HG03060 (cell line): ENCODE results near the gene ZFYVE27.

Experiments
- ATAC-seq: cut with Tn5 transposase; IDR thresholded peaks from one replicate; pipeline ENCODE4 v1.9.1; 2021; ENCODE audit warnings: low read depth, moderate number of reproducible peaks; ENCODE audit not compliant: unreplicated experiment

Gene ZFYVE27

DNA sequence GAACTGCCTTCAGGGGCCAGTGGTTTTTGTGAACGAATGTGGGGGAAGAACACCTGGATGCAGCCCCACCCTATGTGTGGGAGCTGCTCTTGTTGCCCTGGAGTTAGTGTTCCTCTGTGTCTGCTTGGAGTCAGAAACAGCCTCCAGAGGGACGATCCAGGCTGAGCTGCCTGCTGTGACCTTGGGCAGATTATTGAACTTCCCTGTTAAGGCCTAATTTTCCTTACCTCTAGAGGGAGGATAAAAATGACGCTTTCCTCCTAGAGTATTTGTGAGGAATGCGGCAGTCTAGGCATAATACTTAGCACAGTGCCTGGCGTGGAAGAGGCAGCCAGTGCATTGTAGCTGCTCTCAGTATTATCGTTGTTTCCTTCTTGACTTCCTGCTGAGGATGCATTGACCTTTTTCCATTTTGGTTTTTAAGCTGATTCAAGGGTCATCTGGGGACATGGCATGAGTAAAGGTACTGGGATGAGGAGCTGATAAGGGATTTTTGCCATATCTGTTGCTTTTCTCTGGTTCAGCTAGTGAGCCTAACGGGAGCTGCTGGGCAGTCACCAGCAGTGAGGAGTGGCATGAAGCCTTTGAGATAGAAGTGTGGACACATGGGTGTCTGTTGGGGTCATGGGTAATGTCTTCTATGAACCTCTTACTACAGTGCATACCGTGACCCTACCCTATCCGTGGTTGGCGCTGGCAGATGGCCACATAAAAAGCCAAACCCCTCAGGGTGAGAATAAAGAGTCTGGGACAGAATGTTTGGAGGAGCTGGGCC lies 6.4 kb downstream of the ZFYVE27 start:
- no peak for ATAC-seq

DNA sequence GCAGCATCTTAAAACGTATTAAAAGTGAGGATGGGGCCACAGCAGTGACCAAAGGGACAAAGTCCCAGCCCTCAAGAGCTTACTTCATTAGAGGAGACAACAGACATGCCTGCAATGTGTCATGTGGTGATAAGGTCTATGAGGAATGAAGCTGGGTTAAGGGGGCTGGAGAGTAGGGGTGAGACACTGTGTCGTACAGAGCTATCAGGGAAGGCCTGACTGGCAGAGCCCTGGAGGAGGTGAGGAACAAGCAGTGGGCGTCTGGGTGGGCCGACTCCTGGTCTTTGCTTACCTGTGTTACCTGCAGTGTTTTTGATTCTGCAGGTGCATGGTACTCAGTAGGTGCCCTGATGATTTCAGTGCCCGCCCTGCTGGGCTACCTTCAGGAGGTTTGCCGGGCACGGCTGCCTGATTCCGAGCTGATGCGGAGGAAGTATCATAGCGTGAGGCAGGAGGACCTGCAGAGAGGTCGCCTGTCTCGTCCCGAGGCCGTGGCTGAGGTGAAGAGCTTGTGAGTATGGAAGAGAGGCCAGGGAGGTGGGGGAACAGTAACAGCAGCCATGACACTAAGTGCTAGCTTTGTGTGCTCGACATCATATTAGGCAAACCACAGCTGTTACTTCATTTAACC lies 7.6 kb downstream of the ZFYVE27 start:
- no peak for ATAC-seq

DNA sequence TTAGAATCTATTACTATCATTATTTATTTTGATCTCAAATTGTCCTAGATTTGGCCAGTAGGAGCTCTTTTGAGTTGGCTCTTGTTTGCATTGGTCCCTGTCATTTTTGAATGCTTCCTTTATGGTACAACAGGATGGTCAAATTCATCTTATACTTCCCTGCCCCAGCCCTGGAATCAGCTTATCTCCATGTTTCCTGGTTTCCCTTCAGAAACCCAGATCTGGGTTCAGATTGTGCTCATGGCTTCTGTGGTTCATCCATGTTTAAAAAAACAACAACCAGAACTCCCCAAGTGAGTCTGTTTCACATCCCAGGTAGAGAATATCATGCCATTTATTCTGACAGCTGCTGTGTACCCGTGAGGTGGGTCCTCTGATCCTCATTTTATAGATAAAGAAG lies 10.6 kb downstream of the ZFYVE27 start:
- ATAC-seq = no peak

DNA sequence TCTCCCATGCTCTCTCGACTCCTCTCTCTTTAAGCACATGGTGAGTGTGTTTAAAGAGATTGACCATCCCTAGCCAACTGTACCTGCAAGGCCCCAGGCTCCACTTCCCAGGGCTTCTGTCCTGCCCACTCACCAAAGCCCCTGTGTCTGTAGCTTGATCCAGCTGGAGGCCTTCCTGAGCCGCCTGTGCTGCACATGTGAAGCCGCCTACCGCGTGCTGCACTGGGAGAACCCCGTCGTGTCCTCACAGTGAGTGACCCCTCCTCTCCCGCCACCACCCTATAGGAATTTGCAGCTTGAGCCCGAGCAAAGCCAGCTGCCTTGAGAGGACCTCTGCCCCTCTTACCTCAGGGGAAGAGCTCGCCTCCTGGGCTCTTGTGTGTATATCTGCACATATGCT lies 11.2 kb downstream of the ZFYVE27 start:
- no peak for ATAC-seq

DNA sequence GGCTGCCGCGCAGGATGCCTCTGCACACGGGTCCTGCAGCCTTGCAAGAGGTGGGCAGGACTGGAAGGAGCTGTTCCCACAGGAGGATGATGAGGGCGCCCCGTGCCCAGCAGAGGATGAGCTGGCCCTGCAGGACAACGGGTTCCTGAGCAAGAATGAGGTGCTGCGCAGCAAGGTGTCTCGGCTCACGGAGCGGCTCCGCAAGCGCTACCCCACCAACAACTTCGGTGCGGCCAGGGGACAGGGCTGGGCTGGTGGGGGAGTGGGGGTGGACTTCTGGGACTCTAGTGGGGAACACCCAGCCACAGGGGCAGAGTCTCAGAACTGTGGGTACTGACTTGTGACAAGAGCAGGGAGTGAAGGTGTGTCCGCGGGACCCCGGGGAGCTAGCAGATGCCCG lies 16.0 kb downstream of the ZFYVE27 start:
- ATAC-seq = no peak

DNA sequence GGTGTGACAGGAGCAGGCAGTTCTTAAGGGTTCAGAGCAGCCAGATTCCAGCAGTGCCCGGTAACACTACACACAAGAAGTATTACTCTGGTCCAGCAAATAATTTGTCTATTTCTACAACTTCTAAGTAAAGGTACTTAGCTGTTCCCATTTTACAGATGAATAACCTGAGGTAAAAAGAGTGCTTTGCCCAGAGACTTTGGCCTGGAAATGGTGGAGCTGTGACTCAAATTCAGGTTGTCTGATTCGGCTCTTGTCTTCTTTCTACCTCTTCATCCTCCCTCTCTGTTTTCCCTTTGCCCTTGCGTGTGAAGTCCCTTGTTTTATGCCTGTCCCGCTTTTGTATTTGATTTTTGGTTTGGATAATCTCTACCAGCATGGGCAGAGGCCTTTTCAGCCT lies 17.8 kb downstream of the ZFYVE27 start:
- no peak for ATAC-seq

DNA sequence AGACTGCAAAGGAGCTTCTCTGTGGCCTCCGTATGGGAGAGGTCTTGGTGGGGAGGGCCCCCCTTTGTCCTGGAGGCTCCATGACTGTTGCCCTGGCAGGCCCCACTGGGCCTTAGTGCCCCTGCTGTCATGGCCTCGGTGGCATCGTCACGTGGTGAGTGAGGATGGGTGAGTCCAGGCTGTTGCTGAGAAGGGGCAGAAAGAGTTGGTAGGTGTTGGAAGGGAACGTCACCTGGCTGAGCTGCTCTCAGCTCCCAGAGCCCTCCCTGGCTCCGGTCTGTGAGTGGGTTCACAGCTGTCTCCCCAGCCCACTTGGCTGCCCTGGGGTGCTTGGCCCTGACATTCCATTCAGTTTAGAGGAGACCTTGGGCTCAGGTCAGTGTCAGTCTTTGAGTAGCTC lies 18.8 kb downstream of the ZFYVE27 start:
- ATAC-seq = no peak

DNA sequence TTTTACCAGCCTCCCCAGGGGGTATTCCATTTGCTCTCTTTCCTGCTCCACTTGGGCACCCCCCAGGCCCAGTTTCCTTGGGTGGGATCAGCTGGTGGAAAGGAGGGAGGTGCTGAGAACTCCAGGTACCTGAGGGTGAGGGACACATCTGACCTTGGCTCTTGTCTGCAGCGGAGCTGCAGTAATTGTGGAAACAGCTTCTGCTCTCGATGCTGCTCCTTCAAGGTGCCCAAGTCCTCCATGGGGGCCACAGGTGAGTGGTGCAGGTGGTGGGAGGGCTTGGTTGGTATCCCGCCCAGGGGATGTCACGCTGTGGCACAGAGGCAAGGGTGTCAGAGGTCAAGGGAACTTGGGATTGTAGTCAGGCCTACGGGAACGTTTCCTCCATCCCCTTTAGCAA lies 20.5 kb downstream of the ZFYVE27 start:
- no peak for ATAC-seq

DNA sequence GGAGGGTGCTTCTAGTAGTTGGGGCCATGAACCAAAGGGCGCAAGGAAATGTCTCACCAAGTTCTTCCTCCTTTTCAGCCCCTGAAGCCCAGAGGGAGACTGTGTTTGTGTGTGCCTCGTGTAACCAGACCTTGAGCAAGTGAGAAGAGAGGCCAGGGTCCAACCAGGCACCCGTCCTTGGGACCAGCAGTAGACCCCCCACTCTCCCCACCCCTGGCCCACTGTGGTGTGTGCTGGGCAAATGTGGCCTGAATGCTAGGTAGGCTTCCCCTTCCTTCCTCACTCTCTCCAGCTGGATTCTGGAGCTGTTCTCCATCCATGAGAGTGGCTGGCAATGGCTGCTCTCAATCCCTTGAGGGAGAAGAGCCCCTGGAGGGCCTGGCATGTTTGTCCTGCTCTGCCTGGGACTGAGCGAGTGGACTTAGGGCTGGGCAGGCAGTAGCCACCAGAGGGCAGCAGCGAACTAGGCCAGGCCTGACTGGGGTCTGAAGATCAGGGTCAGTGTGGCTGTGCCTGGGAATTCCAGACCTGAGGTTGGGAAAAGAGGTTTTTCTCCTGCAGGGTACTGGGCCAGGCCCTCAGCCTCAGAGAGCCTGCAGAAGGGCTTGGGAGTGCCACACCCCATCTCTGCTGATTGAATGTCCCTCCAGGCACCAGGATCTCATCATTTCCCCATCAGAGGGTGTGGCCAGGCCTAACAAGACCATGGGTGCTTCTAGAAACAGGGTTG lies 22.4 kb downstream of the ZFYVE27 start:
- ATAC-seq = no peak

DNA sequence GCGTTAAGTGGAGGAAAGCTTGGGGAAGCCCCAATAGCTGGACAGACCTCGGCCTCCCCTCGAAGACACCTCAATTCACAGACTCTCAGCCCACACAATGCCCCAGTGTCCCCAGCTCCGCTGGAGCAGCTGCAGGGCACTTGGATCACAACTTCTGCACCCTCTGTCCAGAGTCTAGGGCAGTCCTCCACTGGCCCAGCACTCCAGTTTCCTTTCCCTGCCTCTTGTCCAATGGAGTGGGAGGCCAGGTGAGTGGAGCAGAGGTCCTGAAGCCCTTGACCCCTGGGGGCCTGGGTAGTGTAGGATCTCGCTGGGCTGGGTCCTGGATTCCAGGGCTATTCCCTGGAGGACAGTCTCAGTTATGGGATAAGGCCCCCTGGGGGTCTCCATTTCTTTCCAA lies 23.0 kb downstream of the ZFYVE27 start:
- no peak for ATAC-seq

DNA sequence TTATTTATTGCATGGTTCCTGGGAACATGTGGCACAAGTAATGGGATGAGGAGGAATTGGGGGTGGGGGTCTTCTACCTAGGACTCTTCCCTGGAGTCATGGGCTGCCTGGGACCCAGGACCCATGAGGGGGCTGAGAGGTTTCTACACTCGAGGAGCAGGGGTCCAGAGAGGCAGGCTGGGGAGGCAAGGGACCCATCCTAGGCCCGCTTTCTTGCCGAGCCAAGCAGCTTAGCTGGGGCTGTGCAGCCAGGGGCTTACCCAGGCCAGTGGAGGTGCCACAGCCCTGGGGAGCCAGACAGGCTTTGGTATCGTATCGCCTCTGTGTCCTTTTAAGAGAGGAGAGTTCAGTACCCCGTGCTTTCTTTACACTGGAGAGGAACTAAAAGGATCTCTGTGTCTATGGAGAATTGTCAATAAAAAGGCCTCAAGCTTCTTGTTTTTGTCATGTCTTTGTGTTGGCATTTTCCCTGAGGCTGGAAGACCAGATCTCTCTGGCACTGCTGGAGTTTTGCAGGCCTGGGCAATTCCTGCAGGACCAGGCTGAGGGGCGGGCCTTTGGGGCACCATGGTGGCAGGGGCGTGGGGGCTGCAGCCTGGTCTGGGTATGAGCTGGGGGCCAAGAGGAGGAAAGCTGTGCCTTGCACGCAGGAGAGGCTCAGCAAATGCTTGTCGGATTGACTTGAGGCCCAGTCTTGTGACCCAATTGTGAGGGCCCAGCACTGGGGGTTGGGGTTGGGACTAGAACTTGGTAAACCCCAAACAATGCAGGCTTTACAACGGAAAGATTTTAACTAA lies 23.7 kb downstream of the ZFYVE27 start:
- no peak for ATAC-seq

DNA sequence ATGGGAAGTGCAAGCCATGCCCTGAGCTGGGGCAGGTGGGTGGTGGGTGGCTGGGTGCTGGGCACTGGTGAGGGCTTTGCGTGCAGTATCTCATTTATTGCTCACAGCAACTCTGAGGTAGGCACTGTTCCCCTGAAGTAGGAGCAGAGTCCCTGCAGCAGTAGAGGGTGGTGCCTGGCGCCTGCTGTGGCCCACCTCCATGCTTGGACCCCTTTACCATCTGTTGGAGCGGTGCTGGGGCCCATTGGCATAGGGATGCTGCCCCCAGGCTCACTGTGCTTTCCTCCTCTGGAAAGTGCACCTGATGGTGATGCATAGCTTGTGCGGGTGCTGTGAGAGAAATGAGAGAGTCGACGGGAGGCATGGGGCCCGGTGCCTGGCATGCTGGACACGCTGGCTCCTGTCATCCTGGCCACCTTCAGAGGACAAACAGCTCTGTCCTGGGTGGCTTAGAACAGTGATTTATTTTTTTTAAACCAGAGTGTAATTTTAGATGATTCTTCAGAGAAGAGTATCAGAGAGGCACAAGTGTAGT lies 24.5 kb downstream of the ZFYVE27 start:
- ATAC-seq = no peak

DNA sequence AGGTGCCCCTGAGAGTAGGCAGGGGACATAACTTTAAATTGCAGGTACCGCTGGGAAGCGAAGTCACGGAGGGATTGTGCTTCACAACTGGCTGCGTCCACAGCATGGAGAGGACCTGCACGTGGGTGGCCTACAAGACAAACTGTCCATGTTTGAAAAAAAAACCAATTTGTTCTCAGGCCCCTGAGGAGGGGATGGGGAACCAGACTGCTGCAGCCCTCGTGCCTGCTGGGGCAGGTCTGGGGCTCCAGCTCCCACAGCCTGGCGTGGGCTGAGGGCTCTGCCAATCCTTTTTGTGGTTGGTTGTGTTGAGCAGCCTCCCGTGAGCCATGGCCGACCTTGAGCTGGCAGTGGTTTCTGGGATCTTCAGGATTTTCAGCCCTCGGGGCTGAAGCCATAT lies 25.1 kb downstream of the ZFYVE27 start:
- ATAC-seq = no peak

DNA sequence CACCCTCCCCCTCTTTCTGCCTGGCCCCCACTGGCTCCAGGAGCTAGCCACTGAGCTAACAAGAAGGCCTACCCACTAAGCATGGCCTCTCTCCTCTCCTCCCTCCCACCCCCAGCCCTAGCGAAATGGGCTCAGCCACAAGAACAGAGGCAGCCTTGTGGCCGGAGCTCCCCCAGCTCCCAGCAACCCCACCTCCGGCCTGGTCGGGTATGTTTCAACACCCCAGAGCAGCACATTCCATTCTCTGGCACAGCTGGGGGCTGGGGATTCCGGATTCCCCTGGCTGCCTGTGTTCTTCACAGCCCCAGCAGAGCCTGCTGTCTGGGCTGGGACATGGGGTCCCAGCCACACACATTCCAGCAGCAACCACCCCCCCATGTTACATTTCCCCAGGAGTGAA lies 25.9 kb downstream of the ZFYVE27 start:
- ATAC-seq = no peak

DNA sequence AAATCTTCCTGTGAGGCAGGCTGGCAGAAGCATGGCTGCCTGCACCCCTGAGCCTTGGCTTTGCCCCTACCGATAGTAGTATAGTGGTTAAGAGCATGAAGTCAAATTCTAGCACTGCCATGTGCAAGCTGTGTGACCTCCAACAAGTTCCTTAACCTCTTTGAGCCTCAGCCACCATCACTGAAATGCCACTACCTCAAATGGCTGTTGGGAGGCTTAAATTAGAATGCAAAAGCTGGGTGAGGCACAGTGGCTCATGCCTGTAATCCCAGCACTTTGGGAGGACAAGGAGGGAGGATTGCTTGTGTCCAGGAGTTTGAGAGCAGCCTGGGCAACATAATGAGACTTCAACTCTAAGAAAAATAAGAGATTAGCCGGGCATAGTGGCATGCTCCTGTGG lies 26.5 kb downstream of the ZFYVE27 start:
- ATAC-seq = no peak

DNA sequence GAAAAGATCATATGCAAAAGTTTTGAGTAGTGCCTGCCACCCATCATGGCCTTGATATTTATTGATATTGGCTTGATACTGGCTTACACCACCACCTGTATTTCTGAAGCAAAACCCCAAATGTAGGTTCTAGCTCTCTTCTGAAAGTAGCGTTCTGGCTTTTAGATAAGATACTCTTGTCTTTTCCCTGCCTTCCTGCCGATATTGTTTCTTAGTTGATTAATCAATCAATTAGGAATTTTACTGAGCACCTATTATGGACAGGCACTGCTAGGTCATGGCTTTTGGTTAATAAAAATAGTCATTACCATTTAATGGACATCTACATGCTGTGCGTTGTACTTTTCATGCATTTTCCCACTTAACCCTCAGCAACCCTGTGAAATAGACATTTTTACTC lies 27.0 kb downstream of the ZFYVE27 start:
- ATAC-seq = no peak

DNA sequence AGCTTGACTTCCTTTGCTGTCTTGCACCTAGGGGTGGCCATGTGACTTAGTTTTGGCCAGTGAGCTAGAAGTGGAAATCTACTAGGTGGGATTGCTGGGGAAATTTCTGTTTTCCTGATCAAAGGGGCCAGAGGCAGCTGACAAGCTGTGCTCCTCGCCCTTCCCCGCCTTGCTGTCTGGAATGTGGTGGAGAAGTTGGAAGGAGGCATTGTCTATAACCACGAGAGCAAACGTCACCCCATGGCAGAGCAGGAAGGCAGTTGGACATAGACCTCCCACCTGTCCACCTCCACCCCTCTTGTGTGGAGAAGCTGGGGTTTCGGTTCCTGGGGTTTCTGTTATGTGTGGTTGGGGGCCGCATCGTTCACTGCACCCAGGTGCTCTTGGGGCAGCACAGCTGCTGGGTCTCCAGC lies 27.6 kb downstream of the ZFYVE27 start:
- ATAC-seq = no peak

DNA sequence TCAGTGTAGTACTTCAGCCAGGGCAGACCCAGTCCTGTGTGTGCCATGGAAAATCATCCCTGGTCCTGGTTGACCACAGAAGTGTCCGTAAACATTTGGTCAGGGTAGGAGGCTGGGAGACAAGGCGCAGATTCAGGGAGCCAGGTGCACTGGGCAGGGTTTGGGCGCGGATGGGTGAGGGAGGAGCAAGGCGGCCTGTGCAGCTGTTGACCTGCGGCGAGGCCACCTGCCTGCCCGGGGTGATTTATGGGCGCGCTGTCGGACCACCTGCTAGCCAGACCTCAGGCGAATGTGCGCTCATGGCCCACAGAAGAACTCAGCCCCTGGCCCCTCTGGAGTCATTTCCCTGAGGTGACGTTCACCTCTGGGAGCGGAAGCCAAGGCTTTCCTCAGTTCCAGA lies 28.3 kb downstream of the ZFYVE27 start:
- ATAC-seq = no peak

DNA sequence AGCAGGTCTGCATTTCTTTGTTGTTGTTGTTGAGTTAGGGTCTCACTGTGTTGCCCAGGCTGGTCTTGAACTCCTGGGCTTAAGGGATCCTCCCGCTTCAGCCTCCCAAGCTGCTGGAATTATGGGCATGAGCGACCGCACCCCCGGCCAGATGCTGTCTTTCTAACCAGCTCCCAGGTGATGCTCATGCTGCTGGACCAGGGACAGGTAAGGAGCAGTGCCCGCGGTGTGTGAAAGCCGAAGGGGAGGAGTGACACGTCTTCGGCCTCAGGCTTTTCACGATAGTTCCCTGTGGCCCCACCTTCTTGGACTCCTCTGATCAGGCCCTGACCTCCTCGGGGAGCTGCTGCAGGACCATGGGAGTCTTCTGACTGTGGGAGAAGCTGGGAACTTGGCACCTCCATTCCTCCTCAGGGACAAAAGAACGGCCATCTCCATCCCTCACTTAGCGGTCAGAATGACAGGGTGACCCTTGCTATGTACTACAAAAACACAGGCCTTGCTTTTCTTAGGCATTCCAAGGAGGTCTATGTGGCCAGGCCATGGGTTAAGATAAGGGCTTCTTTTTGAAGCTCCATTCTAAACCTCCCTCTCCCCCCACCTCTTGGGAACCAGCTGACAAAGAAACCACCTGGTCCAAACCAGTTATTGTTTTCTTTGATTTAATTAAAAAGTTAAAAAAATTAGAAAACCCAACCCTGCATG lies 29.3 kb downstream of the ZFYVE27 start:
- no peak for ATAC-seq
